ENCODE measurements around the gene PGRMC2.

Gene PGRMC2

DNA sequence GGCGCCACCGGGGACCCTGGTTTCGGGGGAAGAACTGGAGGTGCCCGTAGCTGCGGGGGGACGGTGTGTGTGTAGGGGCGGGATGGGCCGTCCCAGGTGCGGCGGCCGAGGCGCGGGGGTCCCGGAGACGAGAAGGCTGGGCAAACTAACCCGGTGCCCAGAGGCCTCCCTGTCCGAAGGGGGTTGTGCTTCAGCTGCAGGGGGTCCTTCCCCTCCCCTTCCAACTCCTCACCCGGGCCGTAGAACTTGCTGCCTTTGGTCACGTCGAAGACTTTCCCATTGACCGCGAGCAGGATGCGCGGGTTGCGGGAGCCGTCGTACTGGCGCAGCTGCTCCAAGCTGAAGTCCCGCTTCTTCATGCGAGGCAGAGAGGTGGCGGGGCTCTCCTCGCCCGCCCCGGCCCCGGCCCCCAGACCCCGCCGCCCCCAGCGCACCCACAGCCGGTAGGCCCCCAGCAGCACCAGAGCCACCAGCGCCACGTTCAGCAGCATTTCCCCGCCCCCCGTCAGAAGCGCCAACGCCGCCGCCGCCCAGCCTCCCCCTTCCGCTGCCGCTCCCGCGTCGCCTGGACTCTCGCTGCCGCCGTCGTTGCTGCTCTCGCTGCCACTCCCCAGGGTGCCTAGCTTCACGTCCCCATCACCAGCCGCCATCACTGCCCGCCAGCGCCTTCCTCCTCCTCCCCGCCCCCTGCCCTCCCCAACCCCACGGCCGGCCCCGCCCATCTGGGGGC, at the start of gene PGRMC2:
TSS of gene PGRMC2 (minus strand) at position 673 of the 730 bp plus-strand sequence. CDS start at position 650, 23 bp downstream.
- no peak for DNase-seq (ENCODE audit: low read depth)

- no peak for DNase-seq (ENCODE audit: low read depth)
Observed at GRCh38 chr4:128335541-128335940, 47.9 kb upstream of the PGRMC2 start.

- DNase-seq (ENCODE audit: low read depth) = no peak
Observed at GRCh38 chr4:128334256-128334655, 46.6 kb upstream of the PGRMC2 start.

DNA sequence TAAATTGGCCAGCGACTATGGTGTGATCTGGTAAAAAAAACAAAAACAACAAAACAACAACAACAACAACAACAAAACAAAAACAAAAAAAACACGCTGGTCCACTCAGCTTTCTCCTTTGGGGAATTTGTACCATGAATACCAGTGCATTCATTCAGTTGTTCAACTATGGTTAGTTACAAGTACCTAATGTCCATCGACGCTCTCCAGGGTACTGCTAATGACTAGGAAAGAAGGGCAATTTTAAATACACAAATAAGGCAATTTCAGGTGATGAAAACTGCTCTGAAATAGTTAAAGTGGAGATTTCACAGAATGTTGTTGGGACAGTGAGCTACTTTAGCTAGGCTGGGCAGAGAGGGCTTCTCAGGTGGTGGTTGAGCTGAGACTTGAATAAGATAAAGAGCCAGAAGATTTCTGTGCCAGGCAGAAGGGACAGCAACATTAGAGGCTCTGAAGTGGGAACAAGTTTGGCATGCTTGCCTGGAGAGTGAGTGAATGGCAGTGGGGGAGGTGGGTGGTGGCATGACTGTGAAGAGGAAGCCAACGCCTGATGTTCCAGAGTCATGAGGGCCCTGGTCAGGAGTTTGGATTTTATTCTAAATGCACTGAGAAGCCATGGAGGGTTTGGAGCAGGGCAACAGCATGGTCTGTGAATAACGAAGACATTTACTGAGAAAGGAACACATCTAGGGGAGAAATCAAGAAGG, 45.9 kb upstream of the PGRMC2 start:
- no peak for DNase-seq (ENCODE audit: low read depth)

GRCh38 chr4:128332081-128332480, 44.5 kb upstream of the PGRMC2 start:
- no peak for DNase-seq (ENCODE audit: low read depth)

DNA sequence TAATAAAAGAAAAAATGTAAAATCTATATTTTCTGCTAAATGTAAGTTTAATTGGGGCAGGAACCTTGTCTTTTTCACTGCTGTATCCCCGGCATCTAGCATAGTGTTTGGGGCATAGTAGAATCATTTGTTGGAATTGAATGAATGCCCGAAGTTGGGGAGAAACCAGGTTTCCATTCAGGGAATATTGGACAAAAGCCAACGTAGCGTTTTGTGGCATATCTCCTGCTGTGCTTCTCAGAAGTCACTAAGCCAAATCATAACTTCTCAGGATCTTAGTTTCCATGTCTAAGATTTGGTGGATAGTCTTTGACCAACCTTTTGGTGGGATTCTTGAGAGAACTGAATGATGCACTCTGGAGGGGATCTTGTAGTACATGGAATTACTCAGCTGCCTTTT, 42.0 kb upstream of the PGRMC2 start:
- no peak for DNase-seq (ENCODE audit: low read depth)

- DNase-seq (ENCODE audit: low read depth) = no peak
Observed at GRCh38 chr4:128328106-128328505, 40.5 kb upstream of the PGRMC2 start.

DNA sequence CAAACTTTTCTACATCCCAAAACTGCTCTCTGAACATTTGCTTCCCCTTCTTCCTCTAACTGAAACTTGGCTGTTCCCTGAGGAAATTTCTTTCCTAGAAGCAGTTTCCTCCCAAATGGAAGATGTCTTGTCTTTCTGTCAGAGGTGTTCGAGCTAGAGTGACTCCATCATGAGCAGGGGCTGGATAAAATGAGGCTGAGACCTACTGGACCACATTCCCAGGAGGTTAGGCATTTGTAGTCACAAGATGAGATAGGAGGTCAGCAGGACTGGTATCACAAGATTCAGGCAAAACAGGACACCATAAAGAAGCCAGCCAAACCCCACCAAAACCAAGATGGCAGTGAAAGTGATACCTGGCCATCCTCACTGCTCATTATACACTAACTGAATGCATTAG, 35.8 kb upstream of the PGRMC2 start:
- DNase-seq (ENCODE audit: low read depth) = no peak

GRCh38 chr4:128322986-128323385, 35.4 kb upstream of the PGRMC2 start:
- no peak for DNase-seq (ENCODE audit: low read depth)

DNA sequence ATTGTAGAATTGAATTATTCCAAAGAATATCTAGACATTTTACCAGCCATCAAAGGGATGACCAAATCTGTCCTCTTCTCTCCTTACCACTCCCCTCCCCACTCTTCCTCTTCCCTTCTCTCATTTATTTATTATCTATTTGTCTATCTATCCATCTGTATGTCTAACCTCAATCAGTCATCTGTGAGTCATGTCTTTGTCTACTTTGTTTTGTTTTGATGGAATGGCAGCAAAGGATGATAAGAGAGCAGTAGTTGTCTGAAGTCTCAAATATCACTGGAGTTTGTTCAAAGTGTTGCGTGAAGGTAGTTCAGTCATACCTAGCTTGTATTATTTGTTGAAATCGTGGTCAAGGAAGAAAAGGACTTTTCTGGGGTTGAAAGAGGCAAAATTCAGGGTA, 34.7 kb upstream of the PGRMC2 start:
- DNase-seq (ENCODE audit: low read depth) = no peak

DNA sequence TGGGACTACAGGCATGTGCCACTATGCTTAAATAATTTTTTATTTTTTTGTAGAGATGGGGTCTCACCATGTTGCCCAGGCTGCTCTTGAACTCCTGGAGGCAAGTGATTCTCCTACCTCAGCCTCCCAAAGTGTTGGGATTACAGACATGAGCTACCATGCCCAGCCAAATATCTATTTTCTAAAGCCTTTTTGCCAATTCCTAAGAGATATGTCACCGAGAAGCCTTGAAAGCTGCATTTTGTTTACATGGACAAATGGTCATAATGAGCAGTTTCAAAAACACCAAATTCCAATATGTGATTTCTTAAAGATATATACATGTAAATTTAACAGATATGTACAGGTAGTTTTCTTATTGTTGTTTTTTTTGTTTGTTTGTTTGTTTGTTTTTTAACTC, 33.0 kb upstream of the PGRMC2 start:
- no peak for DNase-seq (ENCODE audit: low read depth)

GRCh38 chr4:128315756-128316520, 28.3 kb upstream of the PGRMC2 start:
- DNase-seq (ENCODE audit: low read depth) = no peak

DNA sequence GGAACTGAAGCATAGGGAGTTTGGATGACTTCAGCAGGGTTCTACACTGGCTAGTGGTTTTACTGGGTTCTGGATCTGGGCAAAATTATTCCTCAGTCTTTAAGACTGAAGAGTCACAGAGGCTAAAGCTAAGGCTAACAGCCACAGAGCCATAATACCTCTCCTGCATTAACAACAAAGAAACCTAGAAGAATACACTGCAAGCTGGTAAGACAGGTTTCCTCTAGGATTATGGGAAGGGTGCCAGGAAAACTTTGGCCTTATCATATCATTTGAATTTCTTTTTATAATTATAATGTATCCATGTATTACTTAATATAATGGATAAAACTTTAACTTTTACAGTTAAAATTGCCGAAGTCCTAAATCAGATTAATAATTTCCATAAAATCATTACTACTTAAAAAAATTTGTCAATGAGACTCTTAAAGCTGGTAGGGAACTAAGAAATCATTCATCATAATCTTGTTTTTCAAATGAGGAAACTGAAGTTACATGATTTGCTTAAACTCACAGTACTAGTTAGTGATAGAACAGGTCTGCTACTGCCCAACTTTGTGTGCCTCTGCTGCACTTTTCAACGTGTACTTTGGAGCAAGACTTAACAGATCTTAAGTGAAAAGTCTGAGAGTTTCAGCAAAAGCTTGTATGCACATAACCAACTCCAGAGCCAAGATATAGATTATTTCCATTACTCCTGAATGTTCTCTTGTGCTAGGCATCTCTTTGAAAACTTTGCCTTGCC, 24.2 kb upstream of the PGRMC2 start:
- DNase-seq (ENCODE audit: low read depth) = no peak

DNA sequence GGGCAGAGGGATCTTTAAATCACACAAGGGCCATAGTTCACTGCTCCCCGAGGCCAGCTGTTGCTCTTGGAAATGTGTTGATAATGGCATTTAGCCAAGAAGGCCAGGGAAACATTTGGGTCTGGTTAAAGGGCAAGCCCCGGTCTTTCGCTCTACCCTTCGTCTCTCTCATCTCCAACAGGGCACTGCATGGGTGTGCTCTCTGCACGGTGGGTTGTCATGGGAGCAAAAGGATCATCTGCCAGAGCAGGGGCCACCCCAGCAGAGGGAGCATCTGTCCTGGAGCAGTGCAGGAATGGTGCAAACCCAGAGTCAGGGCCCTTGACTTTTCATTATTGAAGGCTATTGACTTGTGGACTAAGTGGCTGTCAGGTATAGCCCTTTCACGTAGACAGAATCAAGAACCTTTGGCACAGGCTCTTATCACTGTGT, 22.7 kb upstream of the PGRMC2 start:
- no peak for DNase-seq (ENCODE audit: low read depth)

DNA sequence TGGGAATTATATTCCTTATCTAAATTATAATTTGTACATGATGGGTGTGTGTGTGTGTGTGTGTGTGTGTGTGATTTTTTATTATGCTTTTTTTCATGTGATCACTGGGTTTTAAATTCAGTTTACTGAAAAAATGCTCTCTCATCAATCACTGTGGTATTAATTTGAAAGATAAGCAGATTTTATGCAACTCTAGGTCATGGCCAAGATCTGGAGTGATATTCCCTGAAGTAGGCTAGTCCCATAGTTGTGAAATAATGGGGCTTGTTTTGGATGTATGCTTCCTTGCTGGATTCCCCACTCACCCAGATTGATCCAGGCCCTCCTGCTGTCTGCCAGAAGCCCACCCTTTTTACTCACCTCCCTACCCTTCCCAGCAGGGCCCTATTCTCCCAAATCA, 22.0 kb upstream of the PGRMC2 start:
- no peak for DNase-seq (ENCODE audit: low read depth)

DNA sequence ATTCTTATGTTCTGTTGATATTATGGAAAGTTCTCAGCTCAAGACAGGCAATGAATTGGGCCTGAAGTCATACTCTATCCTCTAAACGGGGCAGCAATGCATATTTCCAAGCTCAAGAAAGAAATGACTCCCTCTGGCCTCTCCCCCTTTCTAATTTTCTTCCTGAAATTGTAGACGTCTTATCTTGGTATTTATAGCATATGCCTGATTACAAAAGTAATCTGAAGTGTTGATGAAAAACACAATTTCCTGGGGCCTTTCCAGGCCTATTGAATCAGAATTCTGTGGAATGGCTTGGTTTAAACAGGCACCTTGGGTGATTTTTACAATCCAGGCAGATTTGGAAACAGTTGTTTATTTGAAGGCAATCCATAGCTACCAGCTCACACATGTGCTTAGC, 21.4 kb upstream of the PGRMC2 start:
- DNase-seq (ENCODE audit: low read depth) = no peak

GRCh38 chr4:128307123-128307571, 19.5 kb upstream of the PGRMC2 start:
- no peak for DNase-seq (ENCODE audit: low read depth)

DNA sequence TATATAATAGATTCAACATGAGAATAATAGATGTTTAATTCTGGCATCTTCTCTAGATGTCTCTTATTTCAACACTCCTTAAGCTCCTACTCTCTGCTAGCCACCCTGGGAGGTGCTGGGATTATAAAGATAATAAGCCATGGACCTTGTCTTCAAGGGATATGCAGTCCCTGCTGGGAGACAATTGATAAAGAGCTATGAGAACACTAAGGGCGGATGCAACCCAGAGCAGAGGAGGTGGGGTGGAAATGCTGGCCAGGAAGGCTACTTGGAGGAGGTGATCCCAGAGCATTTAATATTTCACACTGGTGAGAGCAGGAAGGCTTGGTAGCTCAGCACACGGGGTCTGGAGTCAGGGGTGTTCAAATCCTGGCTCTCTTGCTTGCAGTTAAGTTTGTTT, 18.3 kb upstream of the PGRMC2 start:
- no peak for DNase-seq (ENCODE audit: low read depth)

GRCh38 chr4:128303986-128304385, 16.4 kb upstream of the PGRMC2 start:
- no peak for DNase-seq (ENCODE audit: low read depth)

DNA sequence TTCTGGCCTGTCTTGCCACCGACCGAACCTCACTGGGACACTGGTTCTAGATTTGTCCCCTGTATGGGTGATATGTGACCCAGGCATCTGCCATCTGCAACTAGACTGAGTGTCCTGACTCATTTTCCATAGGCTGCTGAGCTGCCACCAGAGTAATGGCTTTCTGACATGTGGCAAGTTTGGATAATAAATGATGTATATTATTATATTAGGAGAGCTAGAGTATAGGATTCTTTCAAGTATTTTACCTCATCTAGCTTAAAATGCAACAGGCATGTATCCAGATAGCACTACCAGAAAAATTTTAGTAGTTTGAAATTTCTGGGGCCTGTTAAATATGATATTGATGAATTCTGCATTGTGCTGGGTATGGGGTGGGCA, 15.8 kb upstream of the PGRMC2 start:
- DNase-seq (ENCODE audit: low read depth) = no peak

- DNase-seq (ENCODE audit: low read depth) = no peak
Observed at GRCh38 chr4:128301979-128302378, 14.4 kb upstream of the PGRMC2 start.

GRCh38 chr4:128299848-128300247, 12.2 kb upstream of the PGRMC2 start:
- no peak for DNase-seq (ENCODE audit: low read depth)
